GM12801 (cell line): ENCODE results near the gene EME2.

ENCODE experiments used
- CTCF ChIP-seq: IDR thresholded peaks from one replicate; pipeline ENCODE4 v1.5.1; 2011; ENCODE audit warnings: control low read depth; ENCODE audit not compliant: insufficient read length; ENCODE audit errors: extremely low read depth

Gene EME2

GRCh38 chr16:1817716-1818115 lies 45.1 kb downstream of the EME2 start:
- no peak for TF ChIP-seq CTCF

DNA sequence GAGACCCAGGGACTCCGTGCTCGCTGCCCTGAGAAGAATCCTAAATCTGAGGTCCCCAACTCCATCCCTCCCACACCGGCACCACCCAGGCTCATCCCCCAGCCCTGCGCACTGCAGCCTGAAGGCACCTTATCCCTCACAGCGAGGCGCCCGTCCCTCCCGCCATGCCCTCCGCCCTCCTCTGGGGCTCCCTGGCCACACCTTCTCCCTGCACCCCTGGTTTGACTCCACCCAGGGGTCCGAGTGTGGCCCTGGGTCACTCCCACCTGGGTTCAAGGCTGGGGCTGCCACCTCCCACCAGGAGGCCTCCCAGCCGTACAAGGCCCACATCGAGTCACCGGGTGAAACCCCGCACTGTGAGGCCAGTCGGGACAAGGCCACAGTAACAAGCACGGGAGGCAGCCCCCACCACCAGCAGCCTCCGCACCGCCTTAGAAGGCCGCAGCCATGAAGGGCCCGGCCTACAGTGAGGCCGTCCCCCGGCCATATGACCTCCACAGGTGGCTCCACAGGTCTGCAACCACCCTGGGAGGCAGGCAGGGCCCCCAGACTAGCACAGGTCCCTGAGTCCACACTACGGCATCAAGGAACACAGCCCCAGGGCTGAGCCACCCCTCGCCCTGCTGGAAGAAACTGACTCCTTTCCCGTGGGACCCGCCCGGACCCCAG lies 45.7 kb downstream of the EME2 start:
- TF ChIP-seq CTCF = no peak

GRCh38 chr16:1818873-1819525 lies 46.4 kb downstream of the EME2 start:
- no peak for TF ChIP-seq CTCF

DNA sequence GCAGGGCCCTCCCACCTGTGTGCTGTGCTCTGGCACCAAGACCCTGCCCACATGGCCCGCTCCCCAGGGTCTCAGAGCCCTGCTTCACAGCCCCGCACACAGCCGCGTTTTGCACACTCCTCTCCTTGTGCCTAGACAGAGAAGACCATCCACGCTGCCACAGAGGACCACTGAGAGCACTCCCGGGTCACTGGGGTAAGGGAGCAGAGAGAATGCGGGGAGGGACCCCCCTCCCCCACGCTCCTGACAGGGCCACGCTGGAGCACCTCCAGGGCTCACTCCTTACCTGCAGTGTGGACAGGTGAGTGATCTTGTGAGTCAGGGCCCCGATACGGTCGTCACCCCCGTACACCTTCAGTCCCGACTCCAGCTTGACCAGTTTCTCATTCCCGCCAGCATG lies 47.0 kb downstream of the EME2 start:
- TF ChIP-seq CTCF = no peak

GRCh38 chr16:1820096-1820945 lies 47.7 kb downstream of the EME2 start:
- no peak for TF ChIP-seq CTCF

- no peak for TF ChIP-seq CTCF
These were observed 48.3 kb downstream of the EME2 start for GRCh38 chr16:1820946-1821290.

DNA sequence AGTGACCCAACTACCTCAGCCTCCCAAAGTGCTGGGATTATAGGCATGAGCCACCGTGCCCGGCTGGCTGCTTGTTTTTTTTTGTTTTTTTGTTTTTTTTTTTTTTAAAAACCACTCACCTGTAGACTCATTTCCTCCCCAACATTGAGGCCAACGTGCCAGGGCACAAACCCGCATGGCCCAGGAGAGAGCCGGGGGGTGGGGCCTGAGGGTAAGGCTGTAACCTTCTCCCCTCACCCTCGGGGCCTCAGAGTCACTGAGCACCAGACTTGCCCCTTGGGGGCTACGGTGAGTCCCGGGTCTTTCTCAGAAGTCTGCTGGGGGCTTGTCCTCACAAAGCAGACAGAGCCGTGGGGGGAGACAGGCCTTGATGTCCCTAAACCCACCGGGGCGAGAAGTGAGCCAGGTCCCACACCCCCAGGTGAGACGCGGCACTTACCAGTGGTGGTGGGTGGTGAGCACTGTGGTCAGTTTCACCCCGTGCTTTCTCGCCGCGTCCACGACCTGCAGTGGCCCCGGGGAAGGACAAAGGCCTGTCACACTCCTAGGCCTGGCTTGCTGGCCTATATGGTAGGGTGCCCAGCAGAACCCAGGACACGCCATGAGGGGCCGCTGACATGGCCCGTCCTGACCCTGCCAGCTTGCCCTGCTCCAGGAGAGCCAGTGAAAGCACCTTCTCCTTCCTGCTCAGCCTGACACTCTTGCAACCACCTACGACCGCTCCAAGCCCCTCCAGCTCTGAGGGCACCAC lies 49.4 kb downstream of the EME2 start:
- no peak for TF ChIP-seq CTCF
